Measurements from ENCODE around the gene MBNL1. TPM values are rescaled to one million over a fixed set of nuclear protein-coding genes. Genes with fewer than 3 reads are reported as not detected.

MBNL1 gene
- total RNA-seq, 5 donors from 2014 or later (not counting 1 experiment from before 2014, with no cell fraction given): 408 to 705 (median 423) TPM

DNA sequence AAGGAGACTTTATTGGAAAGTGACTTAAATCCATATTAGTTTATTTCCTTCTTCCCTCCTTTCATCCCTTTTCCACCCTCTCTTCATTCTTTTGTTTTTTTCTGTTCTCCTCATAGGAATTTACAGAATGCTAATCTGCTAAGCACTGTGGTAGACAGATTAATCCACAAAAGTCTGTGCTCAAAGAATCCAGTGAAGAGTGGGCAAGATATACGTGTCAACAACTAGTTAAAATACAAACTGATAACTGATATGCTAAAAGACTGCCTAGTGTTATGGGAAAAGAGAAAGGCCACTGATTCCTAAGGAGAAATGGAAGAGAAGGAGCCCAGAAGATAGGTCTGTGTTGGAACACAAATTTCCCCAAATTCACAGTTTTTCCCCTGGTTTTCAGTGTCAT, 202.2 kb downstream of the MBNL1 start:
- Histone ChIP-seq H3K4me3 (ENCODE audit: control insufficient read depth in 1 of 2, extremely low read depth in 1 of 2, low read length in 1 of 2) (no peak overlapping the region), H3K4me1 (ENCODE audit: control insufficient read depth in 1 of 2, extremely low read depth in 1 of 2, insufficient read depth in 2 of 2, low read length in 2 of 2) (peaks cover 0 to 9% of the 10 kb centered on the region in 2 experiments), H3K36me3 (ENCODE audit: control insufficient read depth in 2 of 2, extremely low read depth in 1 of 2, insufficient read depth in 1 of 2, low read length in 1 of 2) (peaks cover 0 to 1% of the 10 kb centered on the region in 2 donors), H3K27me3 (replicated peaks in 1 of 2; ENCODE audit: control insufficient read depth in 2 of 2, extremely low read depth in 1 of 2, insufficient read depth in 2 of 2, low read length in 1 of 2) (no peaks in the 10 kb centered on the region), H3K9me3 (no peaks in the 10 kb centered on the region), H3K27ac (ENCODE audit: low read length) (no peak overlapping the region)
- Mint-ChIP-seq H3K36me3 (peaks cover 8% of the 10 kb centered on the region), H3K27me3 (no peaks in the 10 kb centered on the region), H3K4me3 (no peak overlapping the region), H3K27ac (peak overlapping the region; percentile 21 to 57), H3K4me1 (peaks cover 19 to 25% (median 21%) of the 10 kb centered on the region in 3 donors), H3K9me3 (no peaks in the 10 kb centered on the region)
- no CpG with 5 or more reads among the region's 1 CpG for WGBS (ENCODE audit: insufficient coverage)
- no peak for ATAC-seq (replicated peaks in 1 of 4)
- DNase-seq: no peak
- ChIA-PET POLR2A (no interaction called here), CTCF (interaction anchor here (0.6 kb wide), 2 partner anchors 29 to 1185 kb away, joined by 3 read pairs; no protein-coding TSS in a partner anchor)

DNA sequence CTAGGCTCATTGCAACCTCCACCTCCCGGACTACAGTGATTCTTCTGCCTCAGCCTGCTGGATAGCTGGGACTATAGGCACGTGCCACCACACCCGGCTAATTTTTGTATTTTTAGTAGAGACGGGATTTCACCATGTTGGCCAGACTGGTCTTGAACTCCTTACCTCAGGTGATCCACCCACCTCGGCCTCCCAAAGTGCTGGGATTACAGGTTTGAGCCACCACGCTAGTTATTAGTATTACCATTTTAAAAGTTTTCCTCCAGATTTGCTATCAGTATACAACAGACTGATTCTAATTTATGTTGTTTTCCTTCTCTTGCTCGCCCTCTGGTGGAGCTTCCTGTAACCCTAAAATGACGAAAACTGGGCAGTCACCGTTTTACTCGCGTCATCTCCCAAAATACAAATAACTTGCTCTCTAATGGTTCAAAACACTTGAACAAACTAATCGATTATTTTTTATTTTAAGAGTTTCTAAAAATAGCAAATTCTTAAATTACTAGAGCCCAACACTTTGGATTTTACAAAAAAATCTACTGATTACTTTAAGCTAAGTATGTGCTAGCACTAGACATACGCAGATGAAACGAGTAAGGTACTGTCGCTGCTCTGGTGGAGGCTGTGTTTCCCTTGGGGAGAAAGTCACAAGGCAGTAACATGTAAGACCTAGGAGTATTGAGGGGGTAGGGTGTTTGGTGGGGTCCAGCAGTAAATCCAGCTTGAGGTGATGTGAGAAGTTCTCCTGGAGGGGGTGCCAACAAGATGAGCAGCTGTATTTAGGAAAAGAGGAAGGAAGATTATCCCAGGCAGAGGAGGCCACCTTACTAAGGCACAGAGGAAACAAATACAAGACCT, 203.3 kb downstream of the MBNL1 start:
- Mint-ChIP-seq H3K4me1 (peaks cover 15 to 20% (median 16%) of the 10 kb centered on the region in 3 donors), H3K27ac (peak overlapping the region; percentile 72 to 80), H3K36me3 (peaks cover under 1% of the 10 kb centered on the region), H3K27me3 (no peaks in the 10 kb centered on the region), H3K4me3 (peak overlapping the region; percentile 62 to 72 (median 66)), H3K9me3 (peaks cover 0 to 3% (median 0%) of the 10 kb centered on the region in 3 donors)
- CTCF ChIA-PET: interaction anchor here (0.6 to 2.3 kb wide), 16 partner anchors 10 to 446 kb away, joined by 3 to 15 read pairs (median 4); no protein-coding TSS in a partner anchor
- Histone ChIP-seq H3K27ac (ENCODE audit: low read length) (peak overlapping the region; percentile 52), H3K27me3 (replicated peaks in 1 of 2; ENCODE audit: control insufficient read depth in 2 of 2, extremely low read depth in 1 of 2, insufficient read depth in 2 of 2, low read length in 1 of 2) (no peaks in the 10 kb centered on the region), H3K36me3 (ENCODE audit: control insufficient read depth in 2 of 2, extremely low read depth in 1 of 2, insufficient read depth in 1 of 2, low read length in 1 of 2) (no peaks in the 10 kb centered on the region), H3K9me3 (no peaks in the 10 kb centered on the region), H3K4me1 (ENCODE audit: control insufficient read depth in 1 of 2, extremely low read depth in 1 of 2, insufficient read depth in 2 of 2, low read length in 2 of 2) (peaks cover 0 to 9% of the 10 kb centered on the region in 2 experiments), H3K4me3 (ENCODE audit: control insufficient read depth in 1 of 2, extremely low read depth in 1 of 2, low read length in 1 of 2) (peak overlapping the region; percentile 25 to 39)
- POLR2A ChIA-PET: interaction anchor here (0.5 to 0.6 kb wide), 2 partner anchors 47 to 266 kb away, joined by 4 to 7 read pairs; no protein-coding TSS in a partner anchor
- 11% methylated on average over 3 of the region's 15 CpGs for WGBS (ENCODE audit: insufficient coverage)
- ATAC-seq (replicated peaks in 1 of 4) (peak; percentile 81 to 89 (median 84)), DNase-seq (peak; percentile 46 to 85 (median 66))

DNA sequence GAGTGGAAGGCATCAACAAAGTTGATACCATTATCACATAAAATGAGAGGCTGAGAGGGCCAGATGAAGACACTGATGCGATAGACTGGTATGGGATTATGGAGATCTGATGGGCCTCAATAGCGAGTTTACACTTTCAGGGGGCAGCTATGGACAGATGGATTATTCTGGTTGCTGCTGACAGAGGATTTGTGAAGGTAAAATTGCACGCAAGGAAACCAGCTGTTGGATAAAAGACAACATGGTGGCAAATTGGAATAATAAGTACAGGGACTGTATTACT, 203.9 kb downstream of the MBNL1 start:
- Histone ChIP-seq H3K4me3 (ENCODE audit: control insufficient read depth in 1 of 2, extremely low read depth in 1 of 2, low read length in 1 of 2) (peak overlapping the region in 1 of 2 donors; percentile 25), H3K4me1 (ENCODE audit: control insufficient read depth in 1 of 2, extremely low read depth in 1 of 2, insufficient read depth in 2 of 2, low read length in 2 of 2) (peaks cover 0 to 9% of the 10 kb centered on the region in 2 experiments), H3K36me3 (ENCODE audit: control insufficient read depth in 2 of 2, extremely low read depth in 1 of 2, insufficient read depth in 1 of 2, low read length in 1 of 2) (no peaks in the 10 kb centered on the region), H3K27me3 (replicated peaks in 1 of 2; ENCODE audit: control insufficient read depth in 2 of 2, extremely low read depth in 1 of 2, insufficient read depth in 2 of 2, low read length in 1 of 2) (no peaks in the 10 kb centered on the region), H3K27ac (ENCODE audit: low read length) (peak overlapping the region; percentile 52), H3K9me3 (no peaks in the 10 kb centered on the region)
- Mint-ChIP-seq H3K4me1 (peaks cover 15 to 20% (median 15%) of the 10 kb centered on the region in 3 donors), H3K27ac (peak overlapping the region; percentile 72 to 80), H3K36me3 (no peaks in the 10 kb centered on the region), H3K9me3 (peaks cover 0 to 3% (median 0%) of the 10 kb centered on the region in 3 donors), H3K27me3 (no peaks in the 10 kb centered on the region), H3K4me3 (peak overlapping the region; percentile 62 to 72 (median 66))
- WGBS (ENCODE audit: insufficient coverage): 95% methylated on average over 2 of the region's 3 CpGs
- CTCF ChIA-PET: interaction anchor here (0.6 to 2.3 kb wide), 13 partner anchors 10 to 446 kb away, joined by 3 to 15 read pairs (median 5); no protein-coding TSS in a partner anchor
- no peak for DNase-seq
- POLR2A ChIA-PET: no interaction called here
- peak in 1 of 4 experiments; percentile 2 for ATAC-seq (replicated peaks in 1 of 4)

DNA sequence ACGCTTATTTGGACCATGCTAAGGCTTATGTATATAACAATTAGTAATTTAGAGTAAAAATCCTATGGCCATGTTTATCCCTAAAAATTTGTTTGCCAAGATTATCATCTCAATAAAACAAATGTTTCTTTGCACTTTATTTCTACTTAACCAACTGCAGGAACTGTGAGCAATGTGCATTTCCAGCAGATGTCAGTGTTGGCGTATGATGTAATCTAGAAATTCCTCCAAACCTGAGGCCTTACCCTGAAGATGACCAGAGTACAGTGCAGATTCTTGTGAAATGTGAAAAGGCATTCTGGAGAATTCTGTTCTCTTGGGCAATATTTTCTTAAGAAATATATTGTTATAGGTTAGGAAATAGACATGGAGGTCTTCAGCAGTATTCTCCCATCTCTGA, 205.9 kb downstream of the MBNL1 start:
- 71% methylated on average over 1 of the region's 2 CpGs for WGBS (ENCODE audit: insufficient coverage)
- H3K9me3 ChIP-seq: no peaks in the 10 kb centered on the region
- ATAC-seq (replicated peaks in 1 of 4) (no peak), DNase-seq (no peak)
- H3K27ac ChIP-seq (ENCODE audit: low read length): no peak overlapping the region
- H3K4me3 Mint-ChIP-seq: no peak overlapping the region
- H3K4me1 Mint-ChIP-seq: peaks cover 15 to 20% (median 15%) of the 10 kb centered on the region in 3 donors
- no peaks in the 10 kb centered on the region for H3K36me3 Mint-ChIP-seq
- ChIA-PET POLR2A (no interaction called here), CTCF (interaction anchor here (0.7 to 1.0 kb wide), 2 partner anchors 44 to 78 kb away, joined by 3 read pairs; no protein-coding TSS in a partner anchor)
- no peaks in the 10 kb centered on the region for H3K36me3 ChIP-seq (ENCODE audit: control insufficient read depth in 2 of 2, extremely low read depth in 1 of 2, insufficient read depth in 1 of 2, low read length in 1 of 2)
- no peaks in the 10 kb centered on the region for H3K27me3 ChIP-seq (replicated peaks in 1 of 2; ENCODE audit: control insufficient read depth in 2 of 2, extremely low read depth in 1 of 2, insufficient read depth in 2 of 2, low read length in 1 of 2)
- H3K27me3 Mint-ChIP-seq: no peaks in the 10 kb centered on the region
- peaks cover 0 to 9% of the 10 kb centered on the region in 2 experiments for H3K4me1 ChIP-seq (ENCODE audit: control insufficient read depth in 1 of 2, extremely low read depth in 1 of 2, insufficient read depth in 2 of 2, low read length in 2 of 2)
- H3K27ac Mint-ChIP-seq: no peak overlapping the region
- peaks cover 0 to 3% (median 0%) of the 10 kb centered on the region in 3 donors for H3K9me3 Mint-ChIP-seq
- H3K4me3 ChIP-seq (ENCODE audit: control insufficient read depth in 1 of 2, extremely low read depth in 1 of 2, low read length in 1 of 2): no peak overlapping the region

DNA sequence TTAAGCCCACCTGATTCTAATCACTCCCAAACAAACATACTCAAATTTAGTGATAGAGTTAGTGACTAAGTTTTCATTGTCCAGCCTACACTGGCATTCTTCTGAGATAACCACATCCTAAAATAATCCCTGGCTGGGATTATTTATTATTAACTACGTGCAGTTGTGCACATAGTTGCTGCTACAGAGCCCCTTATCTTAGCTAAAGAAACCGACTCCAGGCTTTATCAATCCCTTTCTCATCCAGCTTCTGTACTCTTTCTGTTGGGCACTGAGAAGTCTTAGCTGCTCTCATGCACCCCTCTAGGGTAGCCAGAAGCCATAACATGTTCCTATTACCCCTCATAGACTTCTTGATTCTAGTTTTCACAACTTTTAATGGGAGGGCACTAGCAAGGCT, 208.7 kb downstream of the MBNL1 start:
- Mint-ChIP-seq H3K4me3 (no peak overlapping the region), H3K36me3 (peaks cover 14% of the 10 kb centered on the region), H3K9me3 (peaks cover 3 to 17% (median 5%) of the 10 kb centered on the region in 3 donors), H3K27me3 (peaks cover 0 to 7% of the 10 kb centered on the region in 2 donors), H3K4me1 (peaks cover 4 to 5% (median 4%) of the 10 kb centered on the region in 3 donors), H3K27ac (no peak overlapping the region)
- DNase-seq (no peak), ATAC-seq (replicated peaks in 1 of 4) (no peak)
- H3K9me3 ChIP-seq: no peaks in the 10 kb centered on the region
- ChIA-PET POLR2A (no interaction called here), CTCF (interaction anchor here in 1 of 2 donors (0.8 kb wide), 1 partner anchor 406 kb away, joined by 3 read pairs; no protein-coding TSS in a partner anchor)
- H3K27ac ChIP-seq (ENCODE audit: low read length): no peak overlapping the region
- H3K4me3 ChIP-seq (ENCODE audit: control insufficient read depth in 1 of 2, extremely low read depth in 1 of 2, low read length in 1 of 2): no peak overlapping the region
- H3K27me3 ChIP-seq (replicated peaks in 1 of 2; ENCODE audit: control insufficient read depth in 2 of 2, extremely low read depth in 1 of 2, insufficient read depth in 2 of 2, low read length in 1 of 2): no peaks in the 10 kb centered on the region
- no peaks in the 10 kb centered on the region for H3K36me3 ChIP-seq (ENCODE audit: control insufficient read depth in 2 of 2, extremely low read depth in 1 of 2, insufficient read depth in 1 of 2, low read length in 1 of 2)
- WGBS (ENCODE audit: insufficient coverage): 90% methylated on average over 1 of the region's 2 CpGs
- H3K4me1 ChIP-seq (ENCODE audit: control insufficient read depth in 1 of 2, extremely low read depth in 1 of 2, insufficient read depth in 2 of 2, low read length in 2 of 2): peaks cover 0 to 3% of the 10 kb centered on the region in 2 experiments

DNA sequence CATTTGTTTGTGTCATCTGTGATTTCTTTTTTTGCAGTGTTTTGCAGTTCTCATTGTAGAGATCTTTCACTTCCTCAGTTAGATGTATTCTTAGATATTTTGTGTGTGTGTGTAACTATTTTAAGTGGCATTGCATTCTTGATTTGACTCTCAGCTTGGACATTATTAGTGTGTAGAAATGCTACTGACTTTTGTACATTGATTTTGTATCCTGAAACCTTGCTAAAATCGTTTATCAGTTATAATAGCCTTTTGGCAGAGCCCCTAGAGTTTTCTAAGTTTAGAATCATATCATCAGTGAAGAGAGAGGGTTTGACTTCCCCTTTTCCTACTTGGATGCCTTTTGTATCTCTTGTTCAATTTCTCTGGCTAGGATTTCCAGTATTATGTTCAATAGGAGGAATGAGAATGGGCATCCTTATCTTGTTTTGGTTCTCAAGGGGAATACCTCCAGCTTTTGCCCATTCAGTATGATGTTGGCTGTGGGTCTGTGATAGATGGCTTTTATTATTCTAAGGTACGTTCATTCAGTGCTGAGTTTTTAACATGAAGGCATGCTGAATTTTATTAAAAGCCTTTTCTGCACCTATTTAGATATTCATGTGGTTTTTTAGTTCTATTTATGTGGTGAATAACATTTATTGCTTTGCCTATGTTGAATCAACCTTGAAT, 211.7 kb downstream of the MBNL1 start:
- Mint-ChIP-seq H3K4me1 (no peaks in the 10 kb centered on the region), H3K4me3 (no peak overlapping the region), H3K36me3 (peaks cover 26% of the 10 kb centered on the region), H3K9me3 (peaks cover 4 to 24% (median 11%) of the 10 kb centered on the region in 3 donors), H3K27ac (no peak overlapping the region), H3K27me3 (peaks cover 0 to 12% of the 10 kb centered on the region in 2 donors)
- no peak overlapping the region for H3K27ac ChIP-seq (ENCODE audit: low read length)
- POLR2A ChIA-PET: no interaction called here
- no peaks in the 10 kb centered on the region for H3K9me3 ChIP-seq
- no peak for ATAC-seq (replicated peaks in 1 of 4)
- H3K4me1 ChIP-seq (ENCODE audit: control insufficient read depth in 1 of 2, extremely low read depth in 1 of 2, insufficient read depth in 2 of 2, low read length in 2 of 2): no peaks in the 10 kb centered on the region
- H3K4me3 ChIP-seq (ENCODE audit: control insufficient read depth in 1 of 2, extremely low read depth in 1 of 2, low read length in 1 of 2): no peak overlapping the region
- CTCF ChIA-PET: no interaction called here
- WGBS (ENCODE audit: insufficient coverage): no CpG with 5 or more reads among the region's 2 CpGs
- H3K27me3 ChIP-seq (replicated peaks in 1 of 2; ENCODE audit: control insufficient read depth in 2 of 2, extremely low read depth in 1 of 2, insufficient read depth in 2 of 2, low read length in 1 of 2): peaks cover 0 to 4% of the 10 kb centered on the region in 2 experiments
- DNase-seq: no peak
- H3K36me3 ChIP-seq (ENCODE audit: control insufficient read depth in 2 of 2, extremely low read depth in 1 of 2, insufficient read depth in 1 of 2, low read length in 1 of 2): no peaks in the 10 kb centered on the region
